ENCODE data around the gene NOTO.

Gene NOTO

DNA sequence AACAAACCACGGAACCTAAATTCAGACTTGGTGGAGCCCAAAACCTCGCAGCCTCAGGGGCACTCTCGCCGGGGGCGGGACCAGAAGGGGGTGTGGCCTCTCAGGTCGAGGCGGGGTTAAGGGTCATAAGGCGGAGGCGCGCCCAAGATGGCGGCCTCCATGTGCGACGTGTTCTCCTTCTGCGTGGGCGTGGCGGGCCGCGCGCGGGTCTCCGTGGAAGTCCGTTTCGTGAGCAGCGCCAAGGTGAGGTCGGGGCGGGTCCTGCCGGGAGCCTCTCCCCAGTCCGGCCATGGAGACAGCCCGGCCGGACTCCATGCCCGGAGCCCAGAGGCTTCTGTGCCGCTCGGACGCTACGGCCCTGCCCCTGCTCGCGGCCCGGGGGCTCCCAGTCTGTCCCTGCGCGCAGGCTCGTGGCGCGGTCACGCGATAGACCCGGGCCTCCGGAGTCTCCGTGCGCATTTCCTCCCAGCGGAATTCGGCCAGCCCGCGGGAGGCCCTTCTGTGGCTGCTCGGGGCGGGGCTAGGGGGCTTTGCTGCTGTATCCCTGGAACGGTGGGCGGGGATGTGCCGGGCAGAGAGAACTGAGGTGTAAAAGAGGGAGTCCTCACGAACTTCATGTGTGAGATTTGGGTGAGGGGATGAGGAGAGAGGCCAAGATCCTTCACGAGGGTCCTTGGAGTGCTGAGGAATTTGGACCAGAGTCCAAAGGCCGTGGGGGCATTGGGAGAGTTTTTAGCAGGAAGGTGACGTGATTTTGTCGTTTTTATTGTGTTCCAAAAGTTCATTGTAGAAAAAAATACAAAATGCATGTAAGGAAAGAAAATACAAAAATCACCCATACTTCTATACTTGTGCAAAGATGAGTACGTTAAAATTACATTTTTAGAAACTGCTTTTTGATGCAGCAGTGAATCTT is 12.0 kb downstream of the NOTO start, which contains the start of gene SMYD5:
TSS of gene SMYD5 (plus strand) at position 126 of the 916 bp plus-strand sequence. CDS start at position 148, 22 bp downstream.
- peak within 1 kb of the TSS; percentile 84 for H3K4me3 ChIP-seq (ENCODE audit: low read length)
- DNase-seq (ENCODE audit: low read depth): no peak
- TF ChIP-seq, protein P1, sequence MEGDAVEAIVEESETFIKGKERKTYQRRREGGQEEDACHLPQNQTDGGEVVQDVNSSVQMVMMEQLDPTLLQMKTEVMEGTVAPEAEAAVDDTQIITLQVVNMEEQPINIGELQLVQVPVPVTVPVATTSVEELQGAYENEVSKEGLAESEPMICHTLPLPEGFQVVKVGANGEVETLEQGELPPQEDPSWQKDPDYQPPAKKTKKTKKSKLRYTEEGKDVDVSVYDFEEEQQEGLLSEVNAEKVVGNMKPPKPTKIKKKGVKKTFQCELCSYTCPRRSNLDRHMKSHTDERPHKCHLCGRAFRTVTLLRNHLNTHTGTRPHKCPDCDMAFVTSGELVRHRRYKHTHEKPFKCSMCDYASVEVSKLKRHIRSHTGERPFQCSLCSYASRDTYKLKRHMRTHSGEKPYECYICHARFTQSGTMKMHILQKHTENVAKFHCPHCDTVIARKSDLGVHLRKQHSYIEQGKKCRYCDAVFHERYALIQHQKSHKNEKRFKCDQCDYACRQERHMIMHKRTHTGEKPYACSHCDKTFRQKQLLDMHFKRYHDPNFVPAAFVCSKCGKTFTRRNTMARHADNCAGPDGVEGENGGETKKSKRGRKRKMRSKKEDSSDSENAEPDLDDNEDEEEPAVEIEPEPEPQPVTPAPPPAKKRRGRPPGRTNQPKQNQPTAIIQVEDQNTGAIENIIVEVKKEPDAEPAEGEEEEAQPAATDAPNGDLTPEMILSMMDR (conservative IDR thresholded peaks at IDR 0.05; ENCODE audit: low read depth, low read length): no peak

DNA sequence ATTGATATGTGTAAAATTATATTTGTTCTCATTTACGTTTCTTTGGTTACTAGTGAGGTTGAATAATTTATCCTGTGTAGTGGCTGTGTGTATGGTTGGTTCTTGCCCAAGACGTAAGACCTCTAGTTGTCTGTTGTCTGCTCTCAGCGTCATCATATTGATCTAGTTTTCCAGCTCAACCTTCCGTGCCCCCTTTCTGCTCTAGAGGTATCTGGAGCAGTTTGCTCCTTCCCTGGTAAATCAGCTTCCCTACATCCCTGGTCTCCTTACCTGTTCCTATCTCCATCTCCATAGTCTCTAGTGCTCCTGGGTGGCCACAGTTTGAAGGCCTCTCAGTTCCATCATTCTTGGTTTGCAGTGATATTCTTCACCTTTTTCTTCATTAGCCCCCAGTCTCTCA is 12.9 kb downstream of the NOTO start:
- no peak for DNase-seq (ENCODE audit: low read depth)
- peak overlapping the region; percentile 84 for H3K4me3 ChIP-seq (ENCODE audit: low read length)
- TF ChIP-seq, protein P1 (conservative IDR thresholded peaks at IDR 0.05; ENCODE audit: low read depth, low read length): no peak

DNA sequence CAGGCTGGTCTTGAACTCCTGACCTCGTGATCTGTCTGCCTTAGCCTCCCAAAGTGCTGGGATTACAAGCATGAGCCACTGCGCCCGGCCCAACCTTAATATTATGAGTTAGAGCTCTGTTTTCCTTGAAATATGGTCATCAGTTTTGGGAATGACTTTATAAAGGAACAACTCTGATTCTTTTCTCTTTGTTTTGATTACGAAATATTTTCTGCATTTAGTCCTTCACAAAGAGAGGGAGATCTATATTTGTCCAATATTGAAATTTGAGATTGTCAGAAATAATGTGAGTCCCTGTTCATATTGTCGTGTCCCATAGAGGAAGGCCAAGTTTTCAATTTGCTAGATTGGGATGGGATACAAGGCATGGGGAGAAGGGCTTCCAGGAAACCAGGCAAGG is 14.8 kb downstream of the NOTO start:
- TF ChIP-seq, protein P1 (conservative IDR thresholded peaks at IDR 0.05; ENCODE audit: low read depth, low read length): no peak
- no peak for DNase-seq (ENCODE audit: low read depth)
- no peak overlapping the region for H3K4me3 ChIP-seq (ENCODE audit: low read length)

DNA sequence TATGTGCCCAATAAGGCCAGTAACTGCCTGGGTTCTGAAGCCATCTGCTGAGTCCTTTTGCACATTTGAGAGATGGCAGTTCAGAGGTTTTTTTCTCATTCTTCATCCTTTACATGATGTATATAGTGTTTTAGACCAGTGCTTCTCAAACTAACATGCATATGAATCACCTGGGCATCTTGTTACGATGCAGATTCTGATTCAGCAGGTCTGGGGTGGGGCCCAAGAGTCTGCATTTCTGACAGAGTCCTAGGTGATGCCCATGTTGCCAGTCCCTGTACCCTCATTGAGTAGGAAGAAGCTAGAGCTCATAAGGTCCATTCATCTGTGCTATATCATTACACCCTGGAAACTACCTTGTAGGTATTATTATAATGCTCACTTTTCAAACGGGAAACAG is 15.5 kb downstream of the NOTO start:
- TF ChIP-seq, protein P1 (conservative IDR thresholded peaks at IDR 0.05; ENCODE audit: low read depth, low read length): no peak
- no peak for DNase-seq (ENCODE audit: low read depth)
- no peak overlapping the region for H3K4me3 ChIP-seq (ENCODE audit: low read length)

DNA sequence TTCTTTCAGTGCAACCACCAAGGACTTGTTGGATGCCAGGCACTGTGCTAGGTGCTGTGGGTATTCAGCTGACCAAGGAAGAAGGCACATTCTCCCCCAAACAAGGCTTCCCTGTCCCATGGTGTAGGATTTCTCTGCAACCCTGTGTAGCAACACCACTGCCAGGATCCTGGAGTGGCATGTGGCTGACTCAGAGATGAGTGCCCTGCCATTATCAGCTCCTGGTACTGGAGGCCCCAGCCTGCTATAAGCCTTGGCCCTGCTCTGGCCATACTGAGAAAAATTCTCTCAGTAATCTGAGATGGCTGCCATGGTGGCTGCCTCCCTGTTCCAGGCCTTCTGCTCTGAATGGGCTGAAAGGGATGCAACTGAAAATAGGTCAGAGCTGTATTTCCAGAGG is 15.9 kb downstream of the NOTO start:
- H3K4me3 ChIP-seq (ENCODE audit: low read length): no peak overlapping the region
- TF ChIP-seq, protein P1 (conservative IDR thresholded peaks at IDR 0.05; ENCODE audit: low read depth, low read length): no peak
- DNase-seq (ENCODE audit: low read depth): peak; percentile 81

DNA sequence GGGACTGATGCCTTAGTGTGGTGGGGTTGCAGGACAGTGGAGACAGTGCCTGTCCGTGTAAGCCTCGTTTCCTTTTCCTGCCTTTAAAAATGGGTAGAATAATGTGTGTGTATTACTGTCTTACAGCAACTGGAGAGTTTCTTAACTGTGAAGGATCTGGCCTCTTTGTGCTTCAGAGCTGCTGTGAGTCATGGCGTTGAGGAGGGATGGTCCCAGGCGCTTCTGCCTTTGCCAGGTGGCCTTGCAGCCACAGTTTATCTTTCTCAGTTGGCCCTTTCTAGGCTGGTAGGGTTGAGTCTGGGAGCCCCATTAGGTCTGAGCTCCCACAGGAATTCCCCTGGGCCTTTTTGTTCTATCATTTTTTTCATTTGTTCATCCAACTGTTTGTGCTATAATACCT is 21.4 kb downstream of the NOTO start:
- TF ChIP-seq, protein P1 (conservative IDR thresholded peaks at IDR 0.05; ENCODE audit: low read depth, low read length): no peak
- H3K4me3 ChIP-seq (ENCODE audit: low read length): no peak overlapping the region
- no peak for DNase-seq (ENCODE audit: low read depth)
